Activated CD4-positive, alpha-beta memory T cell treated with anti-CD3 and anti-CD28 coated beads, Interleukin-2, amount 10 ng/mL, durations not matched to agents 7 days and 5 days (primary cell): Measurements from ENCODE around the gene PID1. TPM values are rescaled to one million over a fixed set of nuclear protein-coding genes. Genes with fewer than 3 reads are reported as not detected.

Source experiments
- CTCF ChIA-PET: fragments of 350-600 bp; sonication (Branson Sonifier 250); formaldehyde crosslinking; loops from one replicate; lab custom pipeline; 2021; ENCODE audit warnings: antibody characterized with exemption, inconsistent platforms; lab: Charles Lee
- POLR2A ChIA-PET: fragments of 350-600 bp; sonication (Branson Sonifier 250); formaldehyde crosslinking; loops from one replicate; lab custom pipeline; 2021; ENCODE audit warnings: antibody characterized with exemption; lab: Charles Lee
- DNase-seq: peaks from one replicate; pipeline ENCODE4 v3.0.0-alpha.2; 2020
- H3K27ac Mint-ChIP-seq: one replicate; pipeline ENCODE4 v1.8.0; 2021; ENCODE audit warnings: mild to moderate bottlenecking, mixed read lengths
- H3K27me3 Mint-ChIP-seq: one replicate; pipeline ENCODE4 v1.8.0; 2021; ENCODE audit warnings: mixed read lengths
- H3K36me3 Mint-ChIP-seq: one replicate; pipeline ENCODE4 v1.8.0; 2021; ENCODE audit warnings: low read depth, mixed read lengths
- H3K4me1 Mint-ChIP-seq: one replicate; pipeline ENCODE4 v1.8.0; 2021; ENCODE audit warnings: mixed read lengths
- H3K4me3 Mint-ChIP-seq: one replicate; pipeline ENCODE4 v1.8.0; 2021; ENCODE audit warnings: mild to moderate bottlenecking, mixed read lengths
- H3K9me3 Mint-ChIP-seq: one replicate; pipeline ENCODE4 v1.8.0; 2021; ENCODE audit warnings: mixed read lengths
- total RNA-seq, 2 experiments: library from RNA; stranded (reverse); gene quantifications; one replicate each; pipeline ENCODE4 v1.2.3, GENCODE V29; 2021

Gene PID1
- total RNA-seq, 2 experiments from 2014 or later = not detected

DNA sequence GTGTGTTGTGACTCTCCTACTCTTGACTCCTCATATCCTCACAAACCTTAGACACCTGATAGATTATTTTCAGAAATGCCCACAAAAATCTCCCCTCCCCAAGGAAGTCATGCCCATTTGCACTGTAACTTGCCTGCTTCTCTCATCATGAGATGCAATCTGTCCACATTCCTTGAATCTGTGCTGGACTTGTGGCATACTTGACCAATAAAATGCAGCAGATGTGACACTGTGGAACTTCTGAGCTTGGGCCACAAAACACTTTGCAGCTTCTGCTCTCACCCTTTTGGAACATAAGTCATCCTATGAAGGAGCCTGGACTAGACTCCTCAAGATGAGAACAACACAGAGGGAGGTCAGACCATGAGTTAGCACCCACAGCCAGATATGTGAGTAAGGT is 4.4 kb upstream of the PID1 start:
- ChIA-PET POLR2A (no interaction called here), CTCF (no interaction called here)
- Mint-ChIP-seq H3K4me1 (no peaks in the 10 kb centered on the region), H3K9me3 (no peaks in the 10 kb centered on the region), H3K27me3 (peaks cover 15% of the 10 kb centered on the region), H3K27ac (no peak overlapping the region), H3K36me3 (no peaks in the 10 kb centered on the region), H3K4me3 (no peak overlapping the region)
- DNase-seq = no peak

DNA sequence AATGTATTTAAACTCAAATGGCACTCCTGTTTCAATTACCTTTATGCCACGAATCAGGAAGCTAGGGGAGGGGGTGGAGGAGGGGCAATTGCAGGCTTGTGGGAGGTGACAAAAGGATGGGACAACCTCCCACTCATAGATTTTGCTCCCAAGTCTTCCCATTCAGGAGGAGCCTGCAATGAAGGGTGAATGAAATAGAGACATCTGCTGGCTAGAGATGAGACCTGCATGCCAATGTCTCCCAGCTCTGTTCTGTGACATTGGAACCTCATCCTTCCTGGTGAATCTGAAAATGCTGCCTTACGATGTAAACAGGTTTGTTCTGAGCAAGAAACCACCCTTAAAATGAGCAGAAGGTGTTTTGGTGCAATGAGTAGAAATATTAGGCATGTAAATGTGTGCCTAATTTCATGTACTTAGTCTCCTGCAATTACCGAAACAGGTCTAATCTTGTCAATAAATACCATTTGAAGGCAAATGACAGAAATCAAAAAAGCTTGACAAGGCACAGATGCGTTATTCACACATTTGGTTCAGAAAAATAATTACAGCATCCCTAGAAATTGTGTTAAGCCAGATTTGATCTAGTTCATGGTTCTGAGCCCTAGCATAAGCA is 2.7 kb upstream of the PID1 start:
- no peaks in the 10 kb centered on the region for H3K36me3 Mint-ChIP-seq
- H3K4me3 Mint-ChIP-seq = no peak overlapping the region
- ChIA-PET CTCF (interaction anchor here (0.6 to 2.0 kb wide), 6 partner anchors 11 to 1388 kb away, joined by 3 to 11 read pairs (median 4); no protein-coding TSS in a partner anchor), POLR2A (no interaction called here)
- H3K27me3 Mint-ChIP-seq = peaks cover 15% of the 10 kb centered on the region
- H3K4me1 Mint-ChIP-seq = no peaks in the 10 kb centered on the region
- H3K27ac Mint-ChIP-seq = no peak overlapping the region
- no peak for DNase-seq
- H3K9me3 Mint-ChIP-seq = no peaks in the 10 kb centered on the region

DNA sequence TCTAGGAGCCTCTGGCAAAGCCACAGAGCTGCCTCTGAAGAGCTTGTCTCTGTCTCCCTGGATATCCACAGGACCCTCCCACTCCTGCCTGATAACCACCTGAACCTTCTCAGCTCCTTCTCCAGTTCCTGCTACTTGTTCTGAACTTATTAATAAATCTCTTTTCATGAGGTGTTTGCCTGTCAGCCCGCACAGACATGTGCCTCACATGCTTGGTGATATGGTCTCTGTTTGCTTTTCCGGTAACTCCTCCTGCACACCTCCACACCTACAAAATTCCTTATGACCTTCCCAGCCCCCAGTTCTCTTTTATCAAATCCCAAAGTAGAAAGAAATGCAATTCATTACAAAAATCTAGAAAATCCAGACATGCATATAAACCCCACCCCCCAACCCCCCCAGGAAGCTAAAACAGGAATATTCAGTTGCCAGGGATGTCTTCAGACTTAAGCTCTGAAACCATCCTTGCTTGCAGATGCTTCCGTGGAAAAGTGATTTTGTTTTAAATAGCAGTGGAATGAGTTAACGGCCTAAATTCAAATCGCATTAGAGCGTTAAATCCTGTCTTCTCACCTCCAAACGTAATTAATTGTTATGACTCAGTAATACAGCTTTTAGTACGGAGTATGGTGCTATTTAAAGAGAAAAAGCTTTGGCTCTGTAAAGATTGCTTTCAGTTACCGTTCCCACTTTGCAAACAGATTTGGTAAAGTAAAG is 2.1 kb upstream of the PID1 start:
- H3K27me3 Mint-ChIP-seq = peaks cover 15% of the 10 kb centered on the region
- no peak overlapping the region for H3K4me3 Mint-ChIP-seq
- no peaks in the 10 kb centered on the region for H3K9me3 Mint-ChIP-seq
- no peak overlapping the region for H3K27ac Mint-ChIP-seq
- DNase-seq = no peak
- H3K4me1 Mint-ChIP-seq = no peaks in the 10 kb centered on the region
- POLR2A ChIA-PET = no interaction called here
- no peaks in the 10 kb centered on the region for H3K36me3 Mint-ChIP-seq
- CTCF ChIA-PET = interaction anchor here (0.6 to 2.0 kb wide), 6 partner anchors 10 to 1388 kb away, joined by 3 to 11 read pairs (median 4); no protein-coding TSS in a partner anchor

DNA sequence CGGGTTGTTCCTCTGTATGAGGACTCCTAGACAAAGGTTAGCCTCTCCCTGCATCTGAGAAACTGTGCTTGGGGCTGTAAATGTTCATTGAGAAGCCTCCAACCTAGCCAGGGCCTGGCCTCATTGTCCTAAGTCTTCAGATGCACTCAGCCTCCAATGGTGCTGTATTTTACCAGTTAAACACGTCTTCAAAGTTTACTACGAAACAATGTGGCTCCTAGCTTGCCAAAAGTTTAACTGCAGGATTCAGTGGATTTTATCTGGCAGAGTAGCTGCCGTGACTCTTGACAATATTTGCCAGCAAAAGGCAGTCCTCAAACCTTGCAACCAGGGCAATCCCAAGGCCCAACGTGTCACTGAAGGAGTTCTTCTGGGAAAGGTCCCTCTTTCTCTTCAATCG is 1.1 kb downstream of the PID1 start:
- Mint-ChIP-seq H3K27ac (no peak overlapping the region), H3K4me1 (no peaks in the 10 kb centered on the region), H3K9me3 (no peaks in the 10 kb centered on the region), H3K4me3 (no peak overlapping the region), H3K36me3 (no peaks in the 10 kb centered on the region), H3K27me3 (peaks cover 15% of the 10 kb centered on the region)
- ChIA-PET CTCF (no interaction called here), POLR2A (interaction anchor here (0.7 kb wide), 1 partner anchor 596 kb away, joined by 5 read pairs; no protein-coding TSS in a partner anchor)
- no peak for DNase-seq

DNA sequence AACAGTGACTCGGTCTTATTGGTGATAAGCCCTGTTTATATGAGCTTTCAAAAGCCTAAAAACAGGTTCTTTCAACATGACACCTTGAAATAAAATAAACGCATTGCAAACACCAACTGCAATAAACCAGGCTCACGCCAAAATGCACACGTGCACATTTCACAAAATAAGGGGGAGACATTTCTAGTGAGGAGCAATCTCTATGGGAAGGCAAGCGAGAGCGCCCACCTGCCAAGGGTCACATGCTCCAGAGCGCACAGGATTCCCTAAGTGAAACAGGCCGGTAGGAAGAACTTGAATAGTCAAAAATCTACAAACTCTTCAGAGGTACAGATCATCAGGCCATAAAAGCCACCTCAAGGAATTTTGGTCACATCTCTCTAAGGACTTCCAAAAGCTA is 1.9 kb downstream of the PID1 start:
- Mint-ChIP-seq H3K9me3 (no peaks in the 10 kb centered on the region), H3K4me1 (no peaks in the 10 kb centered on the region), H3K27ac (no peak overlapping the region), H3K4me3 (no peak overlapping the region), H3K27me3 (peaks cover 15% of the 10 kb centered on the region), H3K36me3 (no peaks in the 10 kb centered on the region)
- no peak for DNase-seq
- ChIA-PET CTCF (no interaction called here), POLR2A (no interaction called here)

DNA sequence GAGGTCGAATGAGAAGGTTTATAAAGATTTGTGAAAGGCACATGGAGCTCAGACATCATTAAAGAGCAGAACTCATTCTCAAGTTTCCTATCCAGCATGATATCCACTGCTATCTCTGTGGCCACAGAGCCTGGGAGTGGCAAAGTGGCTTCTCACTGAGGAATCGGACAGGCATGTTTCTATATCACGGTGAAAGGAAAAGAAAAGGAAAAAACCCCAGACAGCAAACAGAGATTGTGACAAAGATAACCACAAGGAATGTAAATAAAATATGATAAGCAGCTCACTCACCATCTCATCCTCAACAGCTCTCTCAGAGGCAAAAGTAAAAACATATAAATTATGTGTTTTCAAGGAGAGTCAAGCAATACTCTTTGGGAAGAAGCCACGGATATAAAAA is 2.5 kb downstream of the PID1 start:
- Mint-ChIP-seq H3K36me3 (no peaks in the 10 kb centered on the region), H3K4me1 (no peaks in the 10 kb centered on the region), H3K27ac (no peak overlapping the region), H3K9me3 (no peaks in the 10 kb centered on the region), H3K27me3 (peaks cover 14% of the 10 kb centered on the region), H3K4me3 (no peak overlapping the region)
- ChIA-PET CTCF (no interaction called here), POLR2A (no interaction called here)
- DNase-seq = no peak

DNA sequence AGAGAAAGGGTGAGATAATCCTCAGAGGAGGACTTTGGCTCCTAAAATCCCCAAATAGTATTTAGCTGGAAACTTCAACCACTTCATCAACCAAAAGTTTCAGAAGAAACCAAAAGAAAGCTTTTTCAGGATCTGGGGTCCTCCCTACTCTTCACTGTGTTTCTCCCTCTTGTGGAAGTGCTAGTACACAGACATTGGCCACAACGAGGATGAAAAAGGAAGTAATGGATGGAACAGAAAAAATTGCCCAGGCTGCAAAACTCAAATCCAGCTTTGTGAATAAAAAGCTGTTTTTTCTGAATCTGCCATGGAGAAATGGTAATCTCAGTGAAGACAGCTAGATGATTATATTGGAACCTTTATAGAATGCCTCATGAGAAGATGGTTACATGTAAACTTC is 4.0 kb downstream of the PID1 start:
- Mint-ChIP-seq H3K4me3 (no peak overlapping the region), H3K27ac (no peak overlapping the region), H3K36me3 (no peaks in the 10 kb centered on the region), H3K27me3 (peaks cover 9% of the 10 kb centered on the region), H3K9me3 (no peaks in the 10 kb centered on the region), H3K4me1 (no peaks in the 10 kb centered on the region)
- POLR2A ChIA-PET = no interaction called here
- CTCF ChIA-PET = no interaction called here
- DNase-seq = no peak

DNA sequence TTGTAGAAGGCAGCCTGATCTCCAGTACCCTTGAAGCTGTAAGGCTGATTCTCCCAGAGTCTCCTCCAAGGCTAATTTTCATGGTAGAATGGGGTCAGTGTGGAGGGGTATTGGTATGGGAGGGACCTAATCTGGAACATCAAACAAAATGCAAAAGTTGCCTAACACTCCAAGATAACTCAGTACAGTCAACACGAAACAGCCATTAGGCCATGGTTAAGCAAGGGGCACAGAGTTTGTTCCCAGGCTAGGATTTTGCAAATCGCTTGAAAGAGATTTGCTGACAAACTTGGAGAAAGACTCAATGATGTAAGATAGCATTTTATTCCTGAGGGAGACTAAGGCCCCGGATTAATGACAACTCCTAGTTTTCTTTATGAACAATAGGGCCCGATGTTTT is 5.4 kb downstream of the PID1 start:
- H3K27me3 Mint-ChIP-seq = peaks cover 3% of the 10 kb centered on the region
- CTCF ChIA-PET = no interaction called here
- H3K4me3 Mint-ChIP-seq = no peak overlapping the region
- no peak for DNase-seq
- POLR2A ChIA-PET = no interaction called here
- H3K4me1 Mint-ChIP-seq = no peaks in the 10 kb centered on the region
- peaks cover 3% of the 10 kb centered on the region for H3K9me3 Mint-ChIP-seq
- H3K27ac Mint-ChIP-seq = no peak overlapping the region
- no peaks in the 10 kb centered on the region for H3K36me3 Mint-ChIP-seq

DNA sequence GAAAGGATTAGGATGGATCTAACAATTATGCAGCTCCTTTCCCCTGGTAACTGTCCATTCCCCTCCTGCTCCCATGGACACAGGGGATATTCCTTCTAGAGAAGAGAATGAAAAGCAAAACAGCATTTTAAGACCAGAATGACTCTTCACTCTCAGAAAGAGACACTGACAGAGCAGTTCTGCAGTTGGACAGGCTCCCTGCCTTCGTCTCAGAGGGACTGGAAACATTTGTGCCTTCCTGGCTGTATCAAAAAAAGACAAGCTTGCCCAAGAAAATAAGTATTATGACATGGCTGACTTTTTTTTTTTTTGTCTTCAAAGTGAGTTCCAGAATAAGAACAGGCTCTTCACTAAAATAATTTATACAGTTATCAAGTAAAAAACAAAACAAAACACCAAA is 9.5 kb downstream of the PID1 start:
- Mint-ChIP-seq H3K4me3 (no peak overlapping the region), H3K4me1 (no peaks in the 10 kb centered on the region), H3K9me3 (peaks cover 6% of the 10 kb centered on the region), H3K27ac (no peak overlapping the region), H3K36me3 (no peaks in the 10 kb centered on the region), H3K27me3 (no peaks in the 10 kb centered on the region)
- ChIA-PET CTCF (no interaction called here), POLR2A (no interaction called here)
- no peak for DNase-seq

DNA sequence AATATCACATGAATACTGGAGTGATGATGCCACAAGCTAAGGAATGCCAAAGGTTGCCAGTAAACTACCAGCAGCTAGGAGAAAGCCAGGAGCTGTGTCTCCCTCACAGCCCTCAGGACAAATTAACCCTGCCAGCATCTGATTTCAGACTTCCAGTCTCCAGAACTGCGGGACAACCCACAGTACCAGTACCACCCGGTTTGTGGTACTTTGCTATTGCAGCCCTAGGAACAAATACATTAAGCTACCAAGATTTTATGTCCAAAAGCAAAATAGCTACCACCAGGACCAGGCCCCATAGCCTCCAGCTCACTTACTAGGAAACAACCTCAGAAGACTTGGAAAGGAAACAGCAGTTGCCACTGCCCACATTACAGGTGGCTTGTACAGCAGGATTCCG is 10.0 kb downstream of the PID1 start:
- POLR2A ChIA-PET = no interaction called here
- Mint-ChIP-seq H3K36me3 (no peaks in the 10 kb centered on the region), H3K27me3 (no peaks in the 10 kb centered on the region), H3K27ac (no peak overlapping the region), H3K4me3 (no peak overlapping the region), H3K4me1 (no peaks in the 10 kb centered on the region), H3K9me3 (peaks cover 6% of the 10 kb centered on the region)
- DNase-seq = no peak
- CTCF ChIA-PET = no interaction called here

DNA sequence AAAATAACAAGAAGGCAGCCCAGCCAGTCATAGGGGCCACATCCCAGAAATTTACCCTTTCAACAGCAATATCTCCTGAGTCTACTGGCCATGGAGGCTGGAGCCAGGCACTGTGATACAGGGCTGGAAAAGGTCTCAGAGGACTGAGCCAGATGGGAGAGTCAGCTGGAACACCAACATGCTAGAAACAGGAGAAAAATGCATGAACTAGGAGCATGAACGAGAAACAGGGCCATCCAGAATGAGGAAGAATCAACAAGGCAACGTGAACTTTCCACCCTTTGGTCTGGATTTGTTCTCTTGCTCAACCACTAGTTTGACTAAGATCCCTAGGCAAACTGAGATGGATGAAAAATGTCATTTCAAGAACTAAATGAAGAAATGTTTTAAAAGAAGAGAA is 13.1 kb downstream of the PID1 start:
- Mint-ChIP-seq H3K4me3 (no peak overlapping the region), H3K36me3 (no peaks in the 10 kb centered on the region), H3K9me3 (peaks cover 6% of the 10 kb centered on the region), H3K27me3 (no peaks in the 10 kb centered on the region), H3K27ac (no peak overlapping the region), H3K4me1 (no peaks in the 10 kb centered on the region)
- DNase-seq = no peak
- CTCF ChIA-PET = no interaction called here
- POLR2A ChIA-PET = no interaction called here

DNA sequence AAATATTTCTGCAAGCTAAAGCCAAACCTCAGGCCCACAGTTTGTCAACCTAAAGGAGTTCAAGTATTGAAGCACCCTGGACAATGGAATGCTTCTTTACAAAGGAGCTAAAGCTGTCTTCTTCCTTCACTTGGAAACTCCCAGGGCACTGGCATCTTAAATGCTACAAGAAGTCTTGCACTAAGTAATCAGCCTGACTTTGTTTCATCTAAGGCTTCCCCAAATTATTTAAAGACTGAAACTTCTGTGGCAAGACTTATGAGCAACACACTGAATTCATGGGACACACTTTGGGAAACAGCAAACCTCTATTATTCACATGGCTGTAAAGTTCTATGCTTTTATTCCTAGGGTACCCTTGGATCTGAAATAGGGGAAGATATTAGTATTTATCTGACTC is 14.7 kb downstream of the PID1 start:
- Mint-ChIP-seq H3K27ac (no peak overlapping the region), H3K4me3 (no peak overlapping the region), H3K27me3 (no peaks in the 10 kb centered on the region), H3K4me1 (no peaks in the 10 kb centered on the region), H3K36me3 (no peaks in the 10 kb centered on the region), H3K9me3 (peaks cover 6% of the 10 kb centered on the region)
- ChIA-PET CTCF (no interaction called here), POLR2A (no interaction called here)
- no peak for DNase-seq

DNA sequence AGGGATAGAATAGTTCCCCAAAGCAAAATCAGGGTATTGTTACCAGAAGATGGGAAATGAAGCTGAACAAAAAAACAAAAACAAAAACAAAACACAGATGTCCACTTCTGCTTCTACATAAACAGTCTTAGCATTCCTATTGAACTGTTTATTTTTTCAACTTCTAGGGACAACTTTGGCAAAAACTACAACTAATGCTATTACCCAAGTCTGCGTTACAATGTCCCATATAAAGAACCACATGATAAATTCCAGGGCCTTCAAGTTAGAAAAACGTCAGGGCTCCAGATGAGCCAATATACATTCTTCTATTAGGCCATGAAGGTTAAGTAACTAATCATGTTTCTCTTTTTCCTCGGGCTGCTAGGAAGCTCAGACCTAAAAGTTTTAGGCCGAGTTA is 16.9 kb downstream of the PID1 start:
- no peak for DNase-seq
- Mint-ChIP-seq H3K27me3 (no peaks in the 10 kb centered on the region), H3K4me3 (no peak overlapping the region), H3K4me1 (no peaks in the 10 kb centered on the region), H3K27ac (no peak overlapping the region), H3K9me3 (peaks cover 4% of the 10 kb centered on the region), H3K36me3 (no peaks in the 10 kb centered on the region)
- ChIA-PET CTCF (no interaction called here), POLR2A (no interaction called here)

DNA sequence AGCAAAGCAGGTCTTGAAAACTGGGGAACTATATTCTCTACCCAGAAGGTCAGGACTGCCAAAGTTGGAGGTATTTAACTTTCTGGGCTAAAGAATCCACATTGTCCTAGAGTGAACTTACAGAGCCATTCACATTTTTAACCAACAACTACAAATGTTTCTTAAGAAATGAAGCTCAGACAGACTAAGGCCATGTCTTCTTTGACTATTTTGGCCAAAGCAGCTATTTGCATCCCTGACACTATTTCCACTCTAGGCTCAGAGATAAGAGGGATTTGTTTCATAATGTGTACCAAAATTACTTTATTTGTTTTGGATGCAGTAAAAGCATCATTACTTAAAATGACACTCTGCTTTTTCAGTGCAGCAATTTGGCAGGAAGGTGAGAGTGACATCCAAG is 18.1 kb downstream of the PID1 start:
- H3K4me1 Mint-ChIP-seq = no peaks in the 10 kb centered on the region
- H3K27ac Mint-ChIP-seq = no peak overlapping the region
- no peaks in the 10 kb centered on the region for H3K36me3 Mint-ChIP-seq
- CTCF ChIA-PET = no interaction called here
- DNase-seq = no peak
- POLR2A ChIA-PET = no interaction called here
- no peak overlapping the region for H3K4me3 Mint-ChIP-seq
- H3K9me3 Mint-ChIP-seq = peaks cover 4% of the 10 kb centered on the region
- H3K27me3 Mint-ChIP-seq = no peaks in the 10 kb centered on the region
